Sciatic nerve (tissue), 2 donors: ENCODE data around the gene CFAP20DC. TPM values are rescaled to one million over a fixed set of nuclear protein-coding genes. Genes with fewer than 3 reads are reported as not detected.
"Not testable (repeated sequence)": the region's sequence is repeated elsewhere in the genome, so short reads cannot be mapped to it uniquely, and the experiment has no call there.

Experiments
- ATAC-seq: fragments of 200-7000 bp; cut with Tn5 transposase; one replicate; pipeline ENCODE4 v1.9.1; 2020; ENCODE audit warnings: mild to moderate bottlenecking, moderate library complexity
- DNase-seq: peaks from one replicate; pipeline ENCODE4 v3.0.0-alpha.2; 2020; ENCODE audit warnings: low spot score
- intact Hi-C: fragments of 100-400 bp; cut with DNase I; formaldehyde crosslinking; loops from one replicate; pipeline ENCODE4 v1.14.2; 2022
- total RNA-seq: library from RNA; stranded (reverse); fragmentation: NEBNext Ultra II Directional; extraction: Animal tissue kit (Norgen Biotek cat#: 25700); gene quantifications from one replicate; pipeline ENCODE4 v1.2.1, GENCODE V29; 2021
- donor health status: DM: no; HTN: no; CAD: no.
- donor health status: DM: no; HTN: no; CAD: no.

Gene CFAP20DC
- total RNA-seq, 1 donor from 2014 or later = 0.49 TPM

- ATAC-seq (no peak), DNase-seq (no peak)
- intact Hi-C loops = no loop called here
Measured at GRCh38 chr3:58897646-58898045, 152.2 kb downstream of the CFAP20DC start.

DNA sequence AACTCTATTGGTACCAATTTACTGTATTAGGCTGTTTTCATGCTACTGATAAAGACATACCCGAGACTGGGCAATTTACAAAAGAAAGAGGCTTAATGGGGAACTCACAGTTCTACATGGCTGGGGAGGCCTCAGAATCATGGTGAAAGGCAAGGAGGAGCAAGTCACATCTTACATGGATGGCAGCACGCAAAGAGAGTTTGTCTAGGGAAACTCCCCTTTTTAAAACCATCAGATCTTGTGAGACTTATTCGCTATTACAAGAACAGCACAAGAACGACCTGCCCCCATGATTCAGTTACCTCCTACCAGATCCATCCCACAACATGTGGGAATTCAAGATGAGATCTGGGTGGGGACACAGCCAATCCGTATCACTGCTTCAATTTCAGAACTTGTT, 154.1 kb downstream of the CFAP20DC start:
- ATAC-seq, DNase-seq, intact Hi-C loops: not testable (repeated sequence)

GRCh38 chr3:58892526-58892925, 157.3 kb downstream of the CFAP20DC start:
- DNase-seq, intact Hi-C loops, ATAC-seq: not testable (repeated sequence)

- no peak for ATAC-seq
- intact Hi-C loops = no loop called here
- DNase-seq = no peak
Measured at GRCh38 chr3:58888087-58888486, 161.7 kb downstream of the CFAP20DC start.

DNA sequence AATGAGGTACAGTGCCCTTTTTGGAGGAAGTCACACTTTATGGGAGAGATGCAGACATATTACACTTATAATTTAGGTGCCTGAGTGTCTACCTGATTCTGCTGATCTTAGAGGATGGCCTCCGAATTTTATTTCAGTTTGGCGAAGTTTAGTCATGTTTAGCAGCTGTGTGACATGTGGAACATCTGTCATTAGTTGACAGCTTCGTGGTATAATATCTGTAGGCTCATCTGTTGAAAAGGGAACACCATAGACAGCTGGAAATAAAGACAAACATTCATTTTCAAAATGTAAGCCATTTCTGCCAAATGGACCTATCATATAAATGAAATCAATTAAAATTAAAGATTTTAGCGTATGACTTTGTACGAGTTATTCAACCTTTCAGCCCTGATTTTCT, 165.4 kb downstream of the CFAP20DC start:
- ATAC-seq (no peak), DNase-seq (no peak)
- intact Hi-C loops = no loop called here

DNA sequence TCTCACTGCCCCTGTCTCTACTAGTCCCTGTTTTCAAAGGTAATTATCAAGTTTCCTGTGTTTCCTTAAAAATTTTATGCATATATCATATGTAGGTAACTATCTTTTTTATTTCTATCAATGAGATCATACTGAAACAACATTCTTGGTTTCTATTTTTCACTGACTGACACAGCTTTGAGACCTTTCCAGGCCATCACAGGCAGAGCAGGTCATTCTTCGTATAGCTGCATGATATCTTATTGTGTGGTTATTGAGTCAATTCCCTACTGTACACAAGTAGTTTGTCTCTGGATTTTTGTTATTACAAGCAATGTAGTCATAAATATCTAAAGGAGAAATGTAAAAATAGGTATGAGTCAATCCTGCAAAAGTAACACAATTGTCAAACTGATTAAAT, 169.6 kb downstream of the CFAP20DC start:
- ATAC-seq (no peak), DNase-seq (no peak)
- intact Hi-C loops = no loop called here

GRCh38 chr3:58874795-58875194, 175.0 kb downstream of the CFAP20DC start:
- intact Hi-C loops = no loop called here
- DNase-seq (no peak), ATAC-seq (no peak)

DNA sequence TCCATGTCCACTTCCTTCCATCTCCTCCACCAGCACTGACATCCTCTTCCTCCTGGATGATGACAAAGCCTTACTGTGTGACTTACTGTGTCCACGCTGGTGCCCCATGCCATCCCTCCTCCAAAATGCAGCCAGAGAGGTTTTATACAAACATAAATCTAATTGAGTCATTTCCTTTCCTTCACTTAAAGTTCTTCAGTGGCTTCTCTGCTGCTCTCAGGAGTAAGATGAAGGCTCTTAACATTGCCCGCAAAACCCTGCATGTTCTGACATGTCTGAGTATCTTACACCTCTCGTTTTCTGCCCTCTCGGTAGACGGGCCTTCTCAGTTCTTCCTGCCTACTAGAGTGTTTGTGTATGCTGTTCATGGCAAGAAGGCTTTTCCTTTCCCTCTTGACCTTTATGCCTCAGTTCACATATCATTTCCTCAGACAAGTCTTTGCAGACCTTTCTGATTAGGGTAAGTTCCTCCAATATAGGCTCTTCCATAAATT, 175.5 kb downstream of the CFAP20DC start:
- ATAC-seq (no peak), DNase-seq (no peak)
- intact Hi-C loops = no loop called here

DNA sequence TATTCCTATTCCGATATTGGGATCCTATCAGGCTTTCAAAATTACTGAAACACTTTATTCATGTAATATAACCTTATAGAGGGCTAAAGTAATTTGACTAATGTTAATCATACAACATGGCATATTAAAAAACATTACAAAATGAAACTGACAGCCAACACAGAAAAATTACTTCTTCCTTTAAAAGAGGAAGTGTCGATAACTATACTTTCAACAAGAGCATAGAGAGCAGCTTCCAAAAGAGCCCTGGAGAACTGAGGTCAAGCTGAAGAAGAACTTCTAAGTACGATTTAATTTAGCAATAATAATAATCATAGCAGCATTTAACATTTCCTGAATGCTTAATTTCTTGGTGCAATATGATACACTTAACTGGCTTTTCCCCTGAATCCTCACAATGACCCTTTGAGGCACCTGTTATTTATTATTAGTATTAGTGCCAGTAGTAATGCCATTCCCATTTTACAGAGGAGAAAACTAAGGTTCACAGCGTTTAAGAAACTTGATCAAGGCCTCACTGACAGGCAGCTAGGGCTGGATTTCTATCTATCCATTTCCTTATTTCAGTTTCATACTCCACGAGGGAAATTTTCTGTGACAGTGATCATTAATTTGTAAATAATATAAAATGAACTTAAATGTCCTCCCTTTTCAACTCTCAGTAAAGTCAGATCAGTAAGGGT, 181.6 kb downstream of the CFAP20DC start:
- no peak for ATAC-seq
- DNase-seq = no peak
- intact Hi-C loops = no loop called here

DNA sequence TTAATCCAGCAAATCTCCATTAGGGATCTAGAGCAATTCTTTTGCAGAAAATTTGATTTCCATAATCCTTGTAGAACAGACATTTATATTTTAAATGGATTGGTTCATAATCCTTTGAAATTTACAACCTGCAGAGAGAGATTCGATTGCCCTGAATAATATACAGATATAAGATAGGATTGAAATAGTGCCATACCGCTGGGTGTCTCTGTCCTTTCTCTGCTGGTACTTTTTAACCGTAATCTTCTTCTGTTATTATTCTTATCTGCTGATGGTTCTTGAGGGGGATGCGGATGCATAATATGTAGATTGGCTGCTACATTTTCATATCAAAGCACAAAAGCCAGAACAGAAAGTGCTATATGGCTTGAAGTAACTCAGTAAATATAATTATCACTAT, 182.2 kb downstream of the CFAP20DC start:
- no peak for DNase-seq
- intact Hi-C loops = no loop called here
- ATAC-seq = no peak

DNA sequence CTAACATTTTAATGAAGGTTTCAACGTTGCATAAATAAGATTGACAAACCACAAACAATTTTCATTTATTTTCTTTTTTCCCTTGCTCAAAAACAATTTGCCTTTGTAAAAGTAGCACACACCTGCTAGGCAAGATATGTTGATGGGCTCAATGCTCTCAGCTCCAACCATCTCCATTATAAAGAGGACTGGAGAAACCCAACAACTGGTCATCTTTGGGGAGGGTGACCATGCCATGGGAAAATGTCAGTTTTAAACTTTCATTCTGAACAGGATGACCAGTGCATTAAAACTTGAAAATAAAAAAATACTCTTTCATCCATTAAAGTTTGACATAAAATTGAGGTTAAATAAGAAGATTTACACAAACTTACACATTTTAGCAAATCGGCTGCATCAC, 183.7 kb downstream of the CFAP20DC start:
- ATAC-seq (no peak), DNase-seq (no peak)
- intact Hi-C loops = no loop called here

DNA sequence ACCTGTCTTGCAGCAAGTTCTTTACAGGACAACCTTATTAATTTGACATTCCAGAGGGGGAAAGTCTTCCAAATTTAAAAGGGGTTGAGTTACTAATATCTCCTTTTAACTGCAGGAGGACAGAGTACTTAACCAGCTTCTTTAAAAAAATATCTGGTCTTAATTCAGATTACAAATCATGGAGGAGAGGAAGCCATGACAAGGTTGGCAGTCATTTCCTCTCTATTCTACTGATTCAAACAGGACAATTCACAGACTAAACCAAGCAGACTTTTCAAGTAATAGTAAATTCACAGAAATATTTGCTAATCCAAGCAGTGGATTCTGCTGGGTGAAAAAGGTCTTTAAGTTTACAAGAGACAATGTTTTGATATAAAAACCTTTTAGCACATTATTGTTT, 185.3 kb downstream of the CFAP20DC start:
- ATAC-seq = no peak
- intact Hi-C loops = no loop called here

GRCh38 chr3:58863206-58863605, 186.6 kb downstream of the CFAP20DC start:
- no peak for ATAC-seq
- no peak for DNase-seq
- intact Hi-C loops = no loop called here

More for the DNA sequence above, 185.3 kb downstream of the CFAP20DC start:
- DNase-seq = no peak

GRCh38 chr3:58861551-58861950, 188.3 kb downstream of the CFAP20DC start:
- DNase-seq (no peak), ATAC-seq (no peak)
- intact Hi-C loops = no loop called here

- no peak for DNase-seq
- no peak for ATAC-seq
- intact Hi-C loops = no loop called here
Measured at GRCh38 chr3:58858126-58858525, 191.7 kb downstream of the CFAP20DC start.

- ATAC-seq = no peak
- intact Hi-C loops = no loop called here
- no peak for DNase-seq
Measured at GRCh38 chr3:58857402-58857801, 192.4 kb downstream of the CFAP20DC start.

GRCh38 chr3:58848826-58849225, 201.0 kb downstream of the CFAP20DC start:
- ATAC-seq (no peak), DNase-seq (no peak)
- intact Hi-C loops = no loop called here

DNA sequence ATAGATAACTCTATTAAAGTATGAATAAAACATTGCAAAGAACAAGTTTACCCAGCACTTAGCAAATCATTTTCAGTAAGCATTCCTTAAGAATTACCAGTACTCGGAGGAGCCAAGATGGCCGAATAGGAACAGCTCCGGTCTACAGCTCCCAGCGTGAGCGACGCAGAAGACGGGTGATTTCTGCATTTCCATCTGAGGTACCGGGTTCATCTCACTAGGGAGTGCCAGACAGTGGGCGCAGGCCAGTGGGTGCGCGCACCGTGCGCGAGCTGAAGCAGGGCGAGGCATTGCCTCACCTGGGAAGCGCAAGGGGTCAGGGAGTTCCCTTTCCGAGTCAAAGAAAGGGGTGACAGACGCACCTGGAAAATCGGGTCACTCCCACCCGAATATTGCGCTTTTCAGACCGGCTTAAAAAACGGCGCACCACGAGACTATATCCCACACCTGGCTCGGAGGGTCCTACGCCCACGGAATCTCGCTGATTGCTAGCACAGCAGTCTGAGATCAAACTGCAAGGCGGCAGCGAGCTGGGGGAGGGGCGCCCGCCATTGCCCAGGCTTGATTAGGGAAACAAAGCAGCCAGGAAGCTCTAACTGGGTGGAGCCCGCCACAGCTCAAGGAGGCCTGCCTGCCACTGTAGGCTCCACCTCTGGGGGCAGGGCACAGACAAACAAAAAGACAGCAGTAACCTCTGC, 207.6 kb downstream of the CFAP20DC start:
- DNase-seq, intact Hi-C loops, ATAC-seq: not testable (repeated sequence)

DNA sequence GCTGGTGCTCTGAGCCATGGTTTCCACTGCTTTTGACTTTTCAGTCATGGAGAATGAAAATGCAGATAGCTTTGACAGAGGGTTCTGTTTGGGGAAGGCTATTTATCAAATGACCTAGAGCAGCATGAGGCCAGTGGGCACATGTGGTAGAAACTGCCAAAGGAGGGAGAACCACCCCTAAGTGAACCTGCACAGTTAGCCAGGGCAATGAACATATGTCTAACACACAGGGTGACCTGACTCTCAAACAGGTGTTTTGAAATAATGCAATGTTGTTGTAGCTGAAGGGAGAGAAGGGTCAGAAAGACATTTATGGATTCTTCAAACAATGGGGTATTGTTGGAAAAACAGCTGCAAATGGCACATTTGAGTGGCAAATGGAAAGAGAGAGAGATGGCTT, 208.9 kb downstream of the CFAP20DC start:
- no peak for DNase-seq
- intact Hi-C loops = no loop called here
- no peak for ATAC-seq

GRCh38 chr3:58839964-58840363, 209.9 kb downstream of the CFAP20DC start:
- DNase-seq = no peak
- intact Hi-C loops = no loop called here
- no peak for ATAC-seq

DNA sequence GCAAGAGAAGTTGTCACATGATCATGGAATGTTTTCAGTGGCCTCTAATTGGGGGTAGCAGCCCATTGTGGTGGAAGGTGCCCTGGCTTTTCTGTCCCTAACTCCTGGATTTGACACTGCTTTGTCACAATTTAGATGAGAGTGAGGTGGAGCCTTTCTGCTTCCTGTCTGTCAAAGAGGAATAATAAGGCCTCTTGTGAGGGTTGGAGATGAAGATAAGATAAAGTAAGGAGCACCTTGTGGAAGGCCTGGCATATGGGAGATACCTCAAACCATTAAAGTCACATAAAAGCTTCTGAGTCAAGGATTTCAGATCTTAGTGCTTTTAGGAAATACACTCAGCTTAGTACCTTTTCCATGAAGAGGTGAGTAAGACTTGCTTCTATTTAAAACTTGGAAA, 210.6 kb downstream of the CFAP20DC start:
- intact Hi-C loops = no loop called here
- ATAC-seq (no peak), DNase-seq (no peak)
